Stimulated activated CD4-positive, alpha-beta T cell treated with anti-CD3 and anti-CD28 coated beads, Interleukin-4, amount 100 ng/mL, for 1 hour (primary cell): ENCODE results near the gene CCDC127.
A peak's percentile ranks its signal among the peaks of the same experiment; 100 is the strongest.
"Not testable (repeated sequence)": the region's sequence is repeated elsewhere in the genome, so short reads cannot be mapped to it uniquely, and the experiment has no call there.

Experiments used
- DNase-seq: peaks from one replicate; pipeline ENCODE4 v3.0.0-alpha.2; 2020

CCDC127 gene

GRCh38 chr5:217494-218456 is at the start of gene CCDC127, which contains the start of gene SDHA:
Gene CCDC127, minus strand, starts transcription at chr5:218153. Its CDS starts 1,304 bp downstream, at chr5:216849.
Gene SDHA, plus strand, starts transcription at chr5:218320. Its CDS starts 36 bp downstream, at chr5:218356.
- DNase-seq = peak; percentile 99

GRCh38 chr5:267716-268115 is 49.8 kb upstream of the CCDC127 start:
- DNase-seq = no peak

- not testable (repeated sequence) for DNase-seq
Observed at GRCh38 chr5:266311-267026, 48.5 kb upstream of the CCDC127 start.

- no peak for DNase-seq
Observed at GRCh38 chr5:264338-264737, 46.4 kb upstream of the CCDC127 start.

GRCh38 chr5:263275-263974 is 45.5 kb upstream of the CCDC127 start:
- not testable (repeated sequence) for DNase-seq

- DNase-seq = no peak
Observed at GRCh38 chr5:257148-257547, 39.2 kb upstream of the CCDC127 start.

- not testable (repeated sequence) for DNase-seq
Observed at GRCh38 chr5:256347-256746, 38.4 kb upstream of the CCDC127 start.

GRCh38 chr5:255116-255515 is 37.2 kb upstream of the CCDC127 start:
- not testable (repeated sequence) for DNase-seq

- not testable (repeated sequence) for DNase-seq
Observed at GRCh38 chr5:254322-254721, 36.4 kb upstream of the CCDC127 start.

GRCh38 chr5:252546-252945 is 34.6 kb upstream of the CCDC127 start:
- DNase-seq = no peak

GRCh38 chr5:251975-252374 is 34.0 kb upstream of the CCDC127 start:
- not testable (repeated sequence) for DNase-seq

GRCh38 chr5:251538-251937 is 33.6 kb upstream of the CCDC127 start:
- DNase-seq = not testable (repeated sequence)

- not testable (repeated sequence) for DNase-seq
Observed at GRCh38 chr5:251016-251415, 33.1 kb upstream of the CCDC127 start.

- not testable (repeated sequence) for DNase-seq
Observed at GRCh38 chr5:250396-250795, 32.4 kb upstream of the CCDC127 start.

- DNase-seq = not testable (repeated sequence)
Observed at GRCh38 chr5:245717-246116, 27.8 kb upstream of the CCDC127 start.

GRCh38 chr5:243683-244367 is 25.9 kb upstream of the CCDC127 start:
- peak; percentile 36 for DNase-seq

GRCh38 chr5:241045-241669 is 23.2 kb upstream of the CCDC127 start:
- not testable (repeated sequence) for DNase-seq

GRCh38 chr5:240550-240949 is 22.6 kb upstream of the CCDC127 start:
- DNase-seq = not testable (repeated sequence)

GRCh38 chr5:237931-238330 is 20.0 kb upstream of the CCDC127 start:
- DNase-seq = not testable (repeated sequence)

- not testable (repeated sequence) for DNase-seq
Observed at GRCh38 chr5:235527-235926, 17.6 kb upstream of the CCDC127 start.

GRCh38 chr5:234450-234849 is 16.5 kb upstream of the CCDC127 start:
- DNase-seq = no peak

- DNase-seq = not testable (repeated sequence)
Observed at GRCh38 chr5:233426-233825, 15.5 kb upstream of the CCDC127 start.
